WI38 (cell line): ENCODE measurements around the gene RAB40C.

Experiments used
- H3K4me3 ChIP-seq: 2 replicates; pipeline ENCODE4 v1.5.1; 2011; ENCODE audit warnings: low read depth, mild to moderate bottlenecking, control low read depth, low read length
- CTCF ChIP-seq: IDR thresholded peaks from 2 replicates; pipeline ENCODE4 v1.5.1; 2012; ENCODE audit warnings: low read depth, mild to moderate bottlenecking, control low read depth, low read length

Gene RAB40C

GRCh38 chr16:676913-677312, 87.0 kb downstream of the RAB40C start:
- H3K4me3 ChIP-seq: no peak overlapping the region
- no peak for TF ChIP-seq CTCF

GRCh38 chr16:677316-678190, 87.7 kb downstream of the RAB40C start:
- no peak for TF ChIP-seq CTCF

GRCh38 chr16:678209-678857, 88.5 kb downstream of the RAB40C start:
- TF ChIP-seq CTCF: no peak
- no peak overlapping the region for H3K4me3 ChIP-seq

More at GRCh38 chr16:677316-678190, 87.7 kb downstream of the RAB40C start:
- H3K4me3 ChIP-seq: no peak overlapping the region
